ENCODE results near the gene UTP18. TPM values are rescaled to one million over a fixed set of nuclear protein-coding genes. Genes with fewer than 3 reads are reported as not detected.
"Not testable (repeated sequence)": the region's sequence is repeated elsewhere in the genome, so short reads cannot be mapped to it uniquely, and the experiment has no call there.

The UTP18 gene
- 27.7 and 31.9 TPM in 2 replicates for total RNA-seq
- 13.4 TPM for polyA plus RNA-seq (2012)

DNA sequence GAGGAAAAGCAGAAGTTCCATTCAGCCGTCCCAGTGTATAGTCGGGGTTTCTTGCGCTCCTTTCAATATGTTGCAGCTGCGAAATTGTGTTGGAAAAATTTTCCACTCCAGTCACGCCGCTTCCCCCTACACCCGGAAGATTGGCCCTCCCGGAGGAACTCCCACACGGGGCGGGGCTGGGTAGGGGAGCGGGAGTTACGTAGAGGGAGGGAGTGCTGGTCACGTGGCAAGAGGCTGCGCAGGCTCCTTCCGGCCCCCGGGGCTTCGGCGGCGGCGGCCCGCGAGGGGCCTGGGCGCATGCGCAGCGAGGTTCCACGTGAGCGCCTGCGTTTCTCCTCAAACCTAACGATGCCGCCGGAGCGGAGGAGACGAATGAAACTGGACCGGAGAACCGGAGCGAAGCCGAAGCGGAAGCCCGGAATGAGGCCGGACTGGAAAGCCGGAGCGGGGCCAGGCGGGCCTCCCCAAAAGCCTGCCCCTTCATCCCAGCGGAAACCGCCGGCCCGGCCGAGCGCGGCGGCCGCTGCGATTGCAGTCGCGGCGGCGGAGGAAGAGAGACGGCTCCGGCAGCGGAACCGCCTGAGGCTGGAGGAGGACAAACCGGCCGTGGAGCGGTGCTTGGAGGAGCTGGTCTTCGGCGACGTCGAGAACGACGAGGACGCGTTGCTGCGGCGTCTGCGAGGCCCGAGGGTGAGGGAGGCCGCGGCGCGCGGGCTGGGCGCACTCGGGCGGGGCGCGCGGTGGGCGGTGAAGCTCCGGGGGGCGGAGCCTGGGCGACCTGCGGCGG lies at the start of gene UTP18:
TSS of gene UTP18 (plus strand) at position 310 of the 787 bp plus-strand sequence. CDS start at position 349, 39 bp downstream.
- peak; percentile 98 for DNase-seq (ENCODE audit: low read depth)

DNA sequence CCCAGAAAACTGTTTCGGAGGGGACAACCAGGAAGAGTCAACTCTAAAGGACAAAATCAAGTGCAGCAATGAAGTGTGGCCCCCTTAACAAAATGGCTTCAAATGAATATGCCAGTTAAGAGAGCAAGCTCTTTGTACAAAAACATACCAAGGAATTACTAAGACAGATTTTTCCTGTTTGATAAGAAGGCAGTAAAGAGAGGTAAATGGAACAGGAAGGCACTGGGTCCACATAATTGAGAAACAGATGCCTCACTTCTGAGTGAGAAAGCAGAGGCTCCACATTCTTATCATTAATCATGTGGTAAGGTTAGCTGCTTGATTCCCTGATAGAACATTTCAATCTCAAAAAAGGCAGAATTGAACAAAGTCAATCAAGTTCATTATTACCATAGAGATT lies 45.4 kb upstream of the UTP18 start:
- no peak for DNase-seq (ENCODE audit: low read depth)

DNA sequence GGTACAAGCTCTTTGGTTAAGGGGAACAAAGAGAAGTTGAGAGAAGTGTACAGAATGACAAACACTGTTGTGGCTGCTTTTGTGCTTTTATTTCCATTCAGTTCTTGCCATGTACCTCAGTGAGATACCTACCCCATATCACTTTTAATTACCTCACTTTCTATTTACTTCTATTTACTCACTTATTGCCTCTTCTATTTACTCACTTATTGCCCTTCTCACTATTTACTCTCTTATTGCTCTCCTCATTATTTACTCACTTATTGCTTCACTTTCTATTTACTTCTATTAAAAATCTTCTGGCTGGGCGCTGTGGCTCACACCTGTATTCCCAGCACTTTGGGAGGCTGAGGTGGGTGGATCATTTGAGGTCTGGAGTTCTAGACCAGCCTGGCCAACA lies 42.4 kb upstream of the UTP18 start:
- no peak for DNase-seq (ENCODE audit: low read depth)

DNA sequence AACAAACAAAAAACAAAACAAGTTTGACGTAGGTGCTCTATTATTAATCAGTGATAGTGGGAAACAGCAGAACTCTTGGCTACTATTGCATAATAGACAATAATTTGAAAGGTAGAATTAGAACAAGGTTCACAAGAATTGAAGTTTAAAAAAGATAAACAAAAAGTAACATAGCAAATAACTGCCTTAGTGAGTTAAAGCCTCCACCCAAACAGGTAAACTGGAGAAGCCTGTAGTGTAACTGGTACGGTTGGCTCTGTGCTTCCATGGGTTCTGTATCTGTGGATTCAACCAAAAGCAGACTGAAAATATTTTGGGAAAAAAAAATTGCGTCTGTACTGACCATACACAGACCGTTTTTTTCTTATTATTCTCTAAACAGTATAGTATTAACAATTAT lies 39.0 kb upstream of the UTP18 start:
- DNase-seq (ENCODE audit: low read depth), result no peak

DNA sequence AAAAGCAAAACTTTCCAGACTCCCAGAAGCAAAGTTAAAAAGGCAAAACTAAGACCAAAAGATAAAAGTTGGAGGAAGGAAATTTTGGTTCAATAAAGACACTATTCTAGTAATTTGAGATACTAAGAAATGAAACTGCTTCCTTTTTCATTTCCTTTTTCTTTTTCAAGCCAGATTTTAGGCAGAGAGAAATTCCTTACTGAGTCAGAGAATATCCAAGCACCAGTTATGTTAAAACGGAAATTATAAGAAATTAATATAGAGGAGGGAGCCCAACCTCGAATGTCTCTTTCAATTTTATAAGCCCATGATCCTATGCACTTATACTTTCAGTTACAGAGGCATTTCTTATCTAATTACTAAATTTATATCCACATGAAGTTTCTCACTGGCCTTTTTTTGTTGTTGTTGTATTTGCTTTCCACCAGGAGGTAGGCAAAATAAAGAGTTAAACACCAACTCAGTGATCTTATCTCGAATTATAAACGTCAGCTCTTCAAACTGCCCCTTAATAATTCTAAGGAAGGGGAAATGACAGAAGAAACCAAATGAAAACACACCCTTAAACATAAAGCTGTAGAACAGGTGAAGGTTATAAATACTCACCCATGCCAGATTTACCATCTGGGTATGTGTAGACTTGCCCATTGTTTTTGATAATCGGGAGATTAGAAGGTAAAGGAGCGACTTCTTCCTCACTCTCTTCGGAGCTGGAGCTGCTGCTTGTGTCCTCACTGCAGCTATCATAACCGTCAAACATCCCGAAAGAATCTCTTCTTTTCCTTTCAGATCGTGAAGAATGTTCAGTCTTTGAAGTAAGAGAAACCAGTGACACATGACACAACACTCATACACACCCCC lies 35.7 kb upstream of the UTP18 start:
- peak; percentile 3 for DNase-seq (ENCODE audit: low read depth)

DNA sequence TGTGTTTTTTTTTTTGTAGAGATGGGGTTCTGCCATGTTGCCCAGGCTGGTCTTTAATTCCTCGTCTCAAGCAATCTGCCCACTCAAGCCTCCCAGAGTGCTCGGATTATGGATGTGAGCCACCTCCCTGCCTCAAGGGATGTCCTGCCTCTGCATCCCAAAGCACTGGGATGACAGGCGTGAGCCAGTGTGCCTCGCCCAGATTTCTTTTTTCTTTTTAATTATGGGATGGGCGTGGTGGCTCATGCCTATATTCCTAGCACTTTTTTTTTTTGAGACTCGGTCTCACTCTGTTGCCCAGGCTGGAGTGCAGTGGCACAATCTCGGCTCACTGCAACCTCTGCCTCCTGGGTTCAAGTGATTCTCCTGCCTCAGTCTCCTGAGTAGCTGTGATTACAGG lies 34.8 kb upstream of the UTP18 start:
- DNase-seq (ENCODE audit: low read depth), result not testable (repeated sequence)

DNA sequence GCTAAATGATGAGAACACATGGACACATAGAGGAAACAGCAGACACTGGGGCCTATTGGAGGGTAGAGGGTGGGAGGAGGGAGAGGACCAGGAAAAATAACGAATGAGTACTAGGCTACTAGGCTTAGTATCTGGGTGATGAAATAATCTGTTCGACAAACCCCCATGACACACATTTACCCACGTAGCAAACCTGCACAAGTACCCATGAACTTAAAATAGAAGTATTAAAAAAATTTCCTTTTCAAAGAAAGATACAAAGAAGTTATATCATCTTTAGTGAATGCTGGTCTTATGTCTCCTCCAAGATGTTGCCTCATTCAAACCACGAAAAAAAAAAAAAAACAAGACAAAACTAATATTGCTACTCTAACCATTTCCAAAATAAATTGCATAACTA lies 32.2 kb upstream of the UTP18 start:
- peak; percentile 30 for DNase-seq (ENCODE audit: low read depth)

DNA sequence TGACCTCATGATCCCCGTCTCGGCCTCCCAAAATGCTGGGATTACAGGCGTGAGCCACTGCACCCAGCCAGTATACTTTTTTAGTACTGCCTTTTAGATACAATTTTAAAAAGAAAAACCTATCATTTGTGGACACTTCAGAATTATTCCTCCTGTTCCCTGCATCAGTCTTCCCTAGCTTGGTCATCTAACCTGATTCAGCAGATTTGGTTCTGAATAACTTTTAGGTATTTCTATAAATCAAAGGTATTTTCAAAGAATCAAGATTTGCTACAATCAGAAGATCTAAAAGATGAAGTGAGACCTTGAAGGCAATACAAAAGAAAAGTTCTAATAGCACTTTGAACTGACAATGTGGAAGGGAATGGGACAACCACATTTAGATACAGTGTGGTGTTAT lies 30.5 kb upstream of the UTP18 start:
- no peak for DNase-seq (ENCODE audit: low read depth)

DNA sequence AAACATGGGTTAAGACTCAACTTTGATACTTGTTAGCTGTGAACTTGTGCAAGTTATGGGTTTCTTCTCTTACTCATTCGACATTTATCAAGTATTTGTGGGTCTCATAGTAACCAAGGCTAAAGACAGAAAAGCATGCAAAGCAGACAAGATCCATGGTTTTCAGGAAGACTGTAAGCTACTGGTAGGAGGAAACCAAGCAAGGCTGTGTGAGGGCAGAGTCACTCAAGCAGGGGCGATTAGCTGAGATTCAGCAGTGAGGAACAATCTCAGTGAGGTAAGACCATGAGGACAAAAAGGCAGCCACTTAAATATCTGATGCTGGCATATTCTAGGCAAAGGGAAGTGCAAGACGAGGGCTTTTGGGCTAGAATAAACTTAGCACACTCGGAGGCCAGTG lies 30.0 kb upstream of the UTP18 start:
- DNase-seq (ENCODE audit: low read depth), result no peak

DNA sequence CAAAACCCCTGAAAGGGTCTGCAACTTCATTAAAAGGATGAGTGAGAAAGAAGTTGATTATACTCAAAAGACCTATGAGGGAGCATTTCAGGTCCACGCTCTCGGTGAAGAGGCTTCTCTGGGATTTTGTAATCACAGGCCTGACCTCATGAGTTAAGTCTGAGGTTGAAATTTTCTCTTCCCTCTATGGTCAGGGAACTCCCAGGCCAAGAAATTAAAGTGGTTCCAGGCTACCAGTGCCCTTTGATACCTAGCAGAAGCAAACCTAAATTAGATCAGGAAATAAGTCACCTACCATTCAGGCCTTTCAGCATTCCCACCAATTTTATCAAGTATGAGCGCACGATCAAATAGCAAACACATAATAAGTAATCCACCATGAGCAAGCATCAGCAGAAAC lies 28.3 kb upstream of the UTP18 start:
- DNase-seq (ENCODE audit: low read depth), result no peak

DNA sequence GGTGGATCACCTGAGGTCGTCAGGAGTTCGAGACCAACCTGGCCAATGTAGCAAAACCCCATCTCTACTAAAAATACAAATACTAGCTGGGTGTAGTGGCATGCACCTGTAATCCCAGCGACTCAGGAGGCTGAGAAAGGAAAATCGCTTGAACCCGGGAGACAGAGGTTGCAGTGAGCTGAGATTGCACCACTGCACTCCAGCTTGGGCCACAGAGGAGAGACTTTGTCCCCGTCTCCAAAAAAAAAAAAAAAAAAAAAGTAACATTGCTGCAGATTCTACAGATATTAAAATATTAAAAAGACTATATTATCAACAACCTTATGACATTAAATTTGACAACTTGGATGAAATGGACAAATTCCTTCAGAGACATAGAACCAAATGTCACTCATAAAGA lies 26.2 kb upstream of the UTP18 start:
- no peak for DNase-seq (ENCODE audit: low read depth)

DNA sequence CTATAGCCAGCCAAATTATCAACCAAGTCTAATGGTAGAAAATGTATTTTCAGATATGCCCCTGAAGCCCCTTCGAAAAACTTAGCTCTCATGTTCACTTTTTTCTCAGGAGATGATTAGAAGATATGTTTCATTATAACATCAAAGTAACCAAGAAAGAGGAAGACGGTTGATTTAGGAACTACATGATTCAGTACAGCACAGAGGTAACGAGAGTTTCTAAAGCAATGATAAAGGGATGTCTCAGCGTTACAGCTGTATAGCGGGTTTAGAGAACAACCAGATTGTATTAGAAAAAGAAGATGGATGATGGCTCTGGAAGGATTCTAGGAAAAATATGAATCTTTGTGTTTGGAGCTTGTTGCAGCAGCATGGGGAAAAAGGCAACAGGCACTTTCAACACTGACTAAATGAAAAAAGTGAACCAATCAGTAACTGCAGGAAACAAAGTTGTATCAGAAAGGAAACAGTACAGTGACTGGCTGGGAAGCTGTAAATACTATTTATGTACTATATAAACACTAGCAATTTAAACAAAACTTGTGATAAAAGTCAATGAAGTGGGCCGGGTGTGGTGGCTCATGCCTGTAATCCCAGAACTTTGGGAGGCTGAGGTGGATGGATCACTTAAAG lies 22.0 kb upstream of the UTP18 start:
- no peak for DNase-seq (ENCODE audit: low read depth)

DNA sequence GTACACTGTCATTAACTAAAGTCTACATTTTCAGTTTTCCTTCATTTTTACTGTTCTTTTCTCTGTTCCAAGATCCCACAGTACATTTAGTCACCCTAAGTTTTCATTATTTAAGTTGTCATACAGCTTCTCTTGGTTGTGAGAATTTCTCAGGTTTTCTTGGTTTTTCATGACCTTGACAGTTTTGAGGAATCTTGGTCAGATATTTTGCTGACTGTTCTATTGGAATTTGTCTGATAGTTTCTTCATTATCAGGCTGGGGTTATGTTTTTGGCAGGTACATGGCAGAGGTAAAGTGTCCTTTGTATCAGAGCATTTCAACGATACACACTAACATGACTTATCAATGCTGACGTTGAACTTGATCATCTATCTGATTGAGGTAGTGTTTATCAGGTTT lies 20.1 kb upstream of the UTP18 start:
- DNase-seq (ENCODE audit: low read depth), result no peak

DNA sequence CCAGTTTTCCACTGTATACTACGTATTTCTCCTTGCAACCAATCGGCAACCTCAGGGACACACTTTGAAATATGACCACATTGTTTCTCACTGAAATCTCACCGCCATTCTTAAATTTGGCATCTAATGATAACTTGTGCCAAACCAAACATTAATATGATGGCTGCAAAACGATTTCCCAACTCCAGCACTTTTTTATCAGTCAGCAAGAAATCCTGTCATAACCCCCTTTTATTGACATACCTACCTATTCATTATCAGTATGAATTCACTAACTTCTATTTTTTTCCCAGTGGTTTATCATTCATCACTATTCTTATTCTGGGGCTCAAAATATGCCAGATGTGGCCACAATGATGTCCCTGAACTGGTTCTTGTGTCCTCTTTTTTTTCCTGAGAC lies 16.3 kb upstream of the UTP18 start:
- DNase-seq (ENCODE audit: low read depth), result no peak

DNA sequence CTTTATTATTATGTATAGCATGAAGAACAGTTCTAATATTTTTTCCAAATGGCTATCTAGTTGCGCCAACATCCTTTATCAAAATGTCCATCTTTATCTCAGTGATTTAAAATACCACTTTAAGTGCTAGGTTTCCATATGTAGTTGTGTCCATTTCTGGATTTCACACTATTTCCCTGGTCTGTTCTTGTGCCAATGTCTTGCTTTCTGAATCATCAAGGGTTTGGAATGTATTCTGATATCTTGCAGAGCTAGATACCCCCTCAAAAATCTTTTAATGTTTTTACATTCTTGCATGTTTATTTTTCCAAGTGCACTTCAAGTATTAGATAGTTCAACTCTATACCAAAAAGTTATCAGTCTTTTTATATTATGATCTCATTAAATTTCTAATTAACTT lies 14.8 kb upstream of the UTP18 start:
- no peak for DNase-seq (ENCODE audit: low read depth)

DNA sequence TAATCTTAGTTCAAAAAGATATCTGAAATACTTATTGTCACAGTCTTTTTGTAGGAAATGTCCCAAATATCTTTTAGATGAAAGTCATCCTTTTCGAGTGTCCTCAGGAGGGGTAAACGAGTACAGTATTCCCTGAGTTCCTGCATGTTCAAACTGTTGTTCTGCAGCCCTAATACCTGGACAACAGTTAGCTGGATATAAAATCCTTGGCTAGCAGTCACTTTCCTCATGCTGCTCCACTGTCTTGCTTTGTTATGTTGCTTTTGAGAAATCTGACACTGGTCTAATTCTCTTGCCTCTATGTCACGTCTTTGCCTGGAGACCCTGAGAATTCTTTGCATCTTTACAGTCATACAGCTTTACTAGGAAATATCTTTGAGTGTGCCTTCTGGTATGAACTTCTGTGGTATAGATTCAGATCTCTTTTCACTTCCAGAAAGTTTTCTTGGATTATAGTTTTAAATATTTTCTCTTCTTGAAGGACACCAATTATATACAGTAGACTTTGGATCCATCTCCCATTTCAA lies 10.0 kb upstream of the UTP18 start:
- DNase-seq (ENCODE audit: low read depth), result no peak

DNA sequence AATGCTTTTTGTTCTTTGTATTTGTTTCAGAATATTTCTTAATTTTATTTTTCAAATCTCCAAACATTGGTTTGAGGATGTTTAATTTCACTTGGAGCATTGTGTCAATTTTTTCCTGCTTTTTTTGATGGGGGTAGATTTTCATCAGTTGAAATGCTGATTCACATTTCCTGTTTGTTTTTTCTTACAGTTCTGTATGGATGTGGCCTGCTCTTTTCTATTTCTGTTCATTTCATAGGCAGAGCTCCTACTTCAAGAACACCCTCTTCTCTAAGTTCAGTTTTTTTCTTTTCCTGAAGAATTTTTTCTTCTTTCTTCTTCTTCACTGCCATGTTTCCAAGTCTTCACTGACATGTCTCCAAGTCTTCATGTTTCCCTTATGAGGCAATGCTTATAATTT lies 9.3 kb upstream of the UTP18 start:
- no peak for DNase-seq (ENCODE audit: low read depth)

DNA sequence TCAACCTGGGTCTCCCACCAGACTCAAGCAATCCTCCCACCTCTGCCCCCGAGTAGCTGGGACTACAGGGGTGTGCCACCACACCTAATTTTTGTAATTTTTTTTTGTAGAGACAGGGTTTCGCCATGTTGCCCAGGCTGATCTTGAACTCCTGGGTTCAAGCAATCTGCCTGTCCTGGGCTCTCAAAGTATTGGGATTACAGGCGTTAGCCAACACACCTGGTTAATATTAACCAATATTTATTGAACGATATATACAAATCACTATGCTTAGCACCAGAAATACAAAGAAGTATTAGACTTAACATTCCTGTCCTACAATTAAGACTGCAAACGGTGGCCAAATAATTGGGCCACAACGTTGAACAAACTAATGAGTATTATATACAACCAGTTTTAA lies 4.7 kb upstream of the UTP18 start:
- DNase-seq (ENCODE audit: low read depth), result no peak

DNA sequence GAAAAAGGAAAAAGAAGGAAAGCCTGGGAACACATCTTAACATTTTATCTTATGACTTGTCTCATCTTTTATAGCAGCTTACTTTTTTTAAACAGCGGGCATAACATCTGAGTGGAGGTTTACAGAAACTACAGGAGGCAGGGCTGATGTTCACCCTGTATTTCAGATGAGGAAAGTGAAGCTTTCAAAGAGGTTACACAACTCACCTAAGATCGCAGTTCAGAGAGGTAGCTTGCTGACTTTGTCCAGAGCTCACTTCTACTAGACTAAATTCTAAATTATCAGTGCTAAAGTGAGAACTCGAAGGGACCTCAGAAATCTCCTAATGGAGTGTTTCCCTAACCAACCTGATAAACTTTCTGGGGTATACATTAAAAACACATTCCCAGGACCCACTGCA lies 4.2 kb upstream of the UTP18 start:
- DNase-seq (ENCODE audit: low read depth), result no peak

DNA sequence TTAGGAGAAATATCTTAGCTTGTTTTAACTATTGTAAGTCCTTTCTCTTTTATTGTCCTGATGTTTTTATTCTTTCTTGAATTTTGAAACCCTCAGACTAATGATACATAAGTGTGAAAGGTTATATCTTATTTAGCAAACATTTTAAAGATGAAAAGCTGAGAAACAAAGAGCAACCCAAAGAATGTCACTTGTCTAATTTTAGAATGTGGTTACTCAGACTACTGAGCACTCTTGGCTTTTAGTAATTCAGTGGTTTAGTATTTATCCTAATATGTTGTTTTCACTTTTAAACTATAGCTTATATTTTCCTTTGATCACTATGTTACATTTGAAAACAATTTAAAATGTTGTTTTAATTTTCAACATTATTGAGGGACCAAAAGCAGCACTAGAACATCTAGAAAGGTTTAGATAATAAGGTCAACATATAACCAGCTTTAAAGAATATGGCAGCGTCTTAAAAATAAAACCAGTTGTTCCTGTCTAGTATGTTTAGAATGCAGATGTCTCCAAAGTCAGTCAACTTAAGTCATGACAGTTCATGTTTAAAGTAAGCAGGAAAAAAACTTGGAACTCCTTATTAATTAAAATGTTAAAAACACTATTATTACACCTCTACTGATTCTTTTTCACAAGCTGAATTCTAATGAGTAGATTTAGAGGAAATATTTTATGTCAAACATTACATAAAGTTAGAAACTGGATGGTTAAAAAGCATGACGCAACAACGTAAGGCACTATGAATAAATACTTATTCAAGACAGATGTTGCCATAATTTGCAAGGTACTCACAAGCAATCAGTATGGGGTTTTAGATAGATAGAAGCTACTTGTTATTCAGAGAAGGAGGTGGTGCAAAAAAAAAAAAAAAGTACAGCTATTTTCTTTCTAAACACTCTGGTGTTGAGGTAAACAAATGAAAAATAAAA lies 2.9 kb upstream of the UTP18 start:
- DNase-seq (ENCODE audit: low read depth), result peak; percentile 19
